H1 (cell line): ENCODE data around the gene LIPA. TPM values are rescaled to one million over a fixed set of nuclear protein-coding genes. Genes with fewer than 3 reads are reported as not detected.
A peak's percentile ranks its signal among the peaks of the same experiment; 100 is the strongest.

Experiments
- CTCF ChIA-PET: fragments of 300-600 bp; sonication (Branson Sonifier 250); formaldehyde crosslinking; loops from one replicate; lab custom pipeline; 2021; ENCODE audit not compliant: partially characterized antibody; lab: Charles Lee
- POLR2A ChIA-PET: fragments of 300-600 bp; sonication (Branson Sonifier 250); formaldehyde crosslinking; loops from one replicate; lab custom pipeline; 2021; ENCODE audit warnings: inconsistent platforms; ENCODE audit not compliant: partially characterized antibody; lab: Charles Lee
- DNase-seq, 2 experiments: peaks; one replicate each; pipeline versions ENCODE4 v3.0.0 to v3.0.0-alpha.2; 2010 to 2022; ENCODE audit warnings: low spot score in 2 of 2, low read depth in 1 of 2, mixed read lengths in 1 of 2
- FAIRE-seq: peaks from 2 replicates; lab custom pipeline; 2011; peaks lifted over from hg19 to GRCh38; lab: Jason Lieb, UNC
- H2AFZ ChIP-seq: 2 replicates; pipeline ENCODE4 v1.8.1; 2012; ENCODE audit warnings: low read length, inconsistent platforms
- H2AK5ac ChIP-seq: 2 replicates; pipeline ENCODE4 v1.6.1; 2013; ENCODE audit warnings: low read depth, low read length
- H2BK120ac ChIP-seq: replicated peaks from 2 replicates; pipeline ENCODE3; 2013; ENCODE audit warnings: low read depth, low read length, inconsistent platforms
- H2BK12ac ChIP-seq: 2 replicates; pipeline ENCODE4 v1.6.1; 2013; ENCODE audit warnings: low read depth, low read length
- H2BK15ac ChIP-seq: 2 replicates; pipeline ENCODE4 v1.6.1; 2013; ENCODE audit warnings: low read length
- H2BK20ac ChIP-seq: 2 replicates; pipeline ENCODE4 v1.6.1; 2013; ENCODE audit warnings: low read length
- H2BK5ac ChIP-seq: 2 replicates; pipeline ENCODE4 v1.6.1; 2013; ENCODE audit warnings: low read depth, low read length
- H3K14ac ChIP-seq: 2 replicates; pipeline ENCODE4 v1.6.1; 2013; ENCODE audit warnings: inconsistent platforms; ENCODE audit not compliant: insufficient read length
- H3K18ac ChIP-seq: 2 replicates; pipeline ENCODE4 v1.6.1; 2013; ENCODE audit warnings: low read length; ENCODE audit errors: extremely low read depth
- H3K23ac ChIP-seq: 2 replicates; pipeline ENCODE4 v1.6.1; 2013; ENCODE audit warnings: inconsistent platforms; ENCODE audit not compliant: insufficient read length
- H3K23me2 ChIP-seq: 2 replicates; pipeline ENCODE4 v1.6.1; 2013; ENCODE audit warnings: low read depth, low read length
- H3K27ac ChIP-seq: 2 replicates; pipeline ENCODE4 v1.6.1; 2011; ENCODE audit warnings: low read depth, low read length, inconsistent platforms
- H3K27me3 ChIP-seq, 4 experiments: replicated peaks in 1 of 4; 1 replicate in 1 of 4; 2 replicates in 3 of 4; pipeline versions ENCODE4 v1.6.1 to v1.8.1; 2011 to 2013; ENCODE audit warnings: low read length in 3 of 4, mild to moderate bottlenecking in 3 of 4, inconsistent platforms in 2 of 4, mixed read lengths in 2 of 4, moderate library complexity in 1 of 4; ENCODE audit not compliant: control insufficient read depth in 3 of 4, insufficient read depth in 3 of 4; ENCODE audit errors: extremely low read depth in 1 of 4
- H3K36me3 ChIP-seq, 4 experiments: 2 replicates each; pipeline versions ENCODE4 v1.6.1 to v1.8.1; 2011 to 2013; ENCODE audit warnings: mild to moderate bottlenecking in 4 of 4, low read length in 3 of 4, moderate library complexity in 2 of 4, control low read depth in 1 of 4, inconsistent platforms in 1 of 4; ENCODE audit not compliant: insufficient read depth in 4 of 4, control insufficient read depth in 2 of 4
- H3K4ac ChIP-seq: replicated peaks from 2 replicates; pipeline ENCODE3; 2013; ENCODE audit warnings: low read length, low read depth, mixed read lengths, inconsistent platforms; ENCODE audit not compliant: insufficient read length
- H3K4me1 ChIP-seq, 4 experiments: replicated peaks in 1 of 4; 1 replicate in 1 of 4; 2 replicates in 3 of 4; pipeline versions ENCODE4 v1.6.1 to v1.8.1; 2011 to 2013; ENCODE audit warnings: low read length in 3 of 4, inconsistent platforms in 2 of 4, mixed read lengths in 1 of 4; ENCODE audit not compliant: insufficient read depth in 4 of 4, control insufficient read depth in 3 of 4
- H3K4me2 ChIP-seq, 2 experiments: 2 replicates each; pipeline versions ENCODE4 v1.6.1 to v1.8.1; 2011 to 2013; ENCODE audit warnings: low read depth in 2 of 2, low read length in 2 of 2, control low read depth in 1 of 2, inconsistent platforms in 1 of 2, mild to moderate bottlenecking in 1 of 2; ENCODE audit not compliant: insufficient read depth in 1 of 2
- H3K4me3 ChIP-seq, 4 experiments: fragments of 200-600, 300-600 bp in 1 of 4; sonication (generic), shearing (Covaris generic), sonication (Bioruptor Twin) in 1 of 4; 2 replicates each; pipeline versions ENCODE4 v1.5.1 to v1.8.1; 2011 to 2016; ENCODE audit warnings: low read length in 4 of 4, low read depth in 3 of 4, control low read depth in 2 of 4, inconsistent platforms in 2 of 4, mild to moderate bottlenecking in 2 of 4, mixed read lengths in 1 of 4, moderate library complexity in 1 of 4; ENCODE audit not compliant: insufficient read depth in 2 of 4; ENCODE audit errors: extremely low read depth in 1 of 4
- H3K56ac ChIP-seq: replicated peaks from 2 replicates; pipeline ENCODE3; 2013; ENCODE audit warnings: low read depth, mild to moderate bottlenecking, mixed read lengths, low read length, inconsistent platforms; ENCODE audit not compliant: insufficient read length
- H3K79me1 ChIP-seq: 2 replicates; pipeline ENCODE4 v1.6.1; 2013; ENCODE audit warnings: low read depth, low read length, control low read depth
- H3K79me2 ChIP-seq, 2 experiments: 2 replicates each; pipeline versions ENCODE4 v1.6.1 to v1.8.1; 2012 to 2013; ENCODE audit warnings: low read length in 2 of 2, mild to moderate bottlenecking in 2 of 2, inconsistent platforms in 1 of 2; ENCODE audit not compliant: insufficient read depth in 2 of 2, control insufficient read depth in 1 of 2
- H3K9ac ChIP-seq, 4 experiments: replicated peaks in 1 of 4; 1 replicate in 1 of 4; 2 replicates in 3 of 4; pipeline versions ENCODE4 v1.6.1 to v1.8.1; 2011 to 2013; ENCODE audit warnings: low read depth in 3 of 4, low read length in 3 of 4, control low read depth in 2 of 4, mild to moderate bottlenecking in 2 of 4, moderate library complexity in 2 of 4, inconsistent platforms in 1 of 4; ENCODE audit errors: extremely low read depth in 1 of 4
- H3K9me3 ChIP-seq, 2 experiments: 2 replicates each; pipeline versions ENCODE4 v1.6.1 to v1.8.1; 2012 to 2013; ENCODE audit warnings: mild to moderate bottlenecking in 2 of 2, moderate library complexity in 2 of 2, control low read depth in 1 of 2, inconsistent platforms in 1 of 2, low read depth in 1 of 2, low read length in 1 of 2, mixed read lengths in 1 of 2; ENCODE audit not compliant: insufficient read depth in 2 of 2
- H4K20me1 ChIP-seq, 2 experiments: replicated peaks in 1 of 2; 2 replicates each; pipeline versions ENCODE3 to v1.8.1; 2011 to 2013; ENCODE audit warnings: inconsistent platforms in 2 of 2, low read length in 2 of 2, mild to moderate bottlenecking in 1 of 2; ENCODE audit not compliant: insufficient read depth in 2 of 2, control insufficient read depth in 1 of 2
- H4K5ac ChIP-seq: 2 replicates; pipeline ENCODE4 v1.6.1; 2013; ENCODE audit warnings: low read length, low read depth, mixed read lengths, inconsistent platforms; ENCODE audit not compliant: insufficient read length
- H4K8ac ChIP-seq: 2 replicates; pipeline ENCODE4 v1.8.0; 2013; ENCODE audit warnings: mild to moderate bottlenecking, moderate library complexity, low read length, inconsistent platforms; ENCODE audit not compliant: insufficient read depth; ENCODE audit errors: extremely low read depth
- H4K91ac ChIP-seq: replicated peaks from 2 replicates; pipeline ENCODE3; 2013; ENCODE audit warnings: low read length, mixed read lengths, inconsistent platforms; ENCODE audit not compliant: insufficient read length
- ASH2L ChIP-seq: fragments of 200-600, 300-600 bp; sonication (generic); IDR thresholded peaks from one replicate; pipeline ENCODE4 v1.7.1; 2017; ENCODE audit warnings: low read length
- BACH1 ChIP-seq: IDR thresholded peaks from 2 replicates; pipeline ENCODE4 v1.6.1; 2012; ENCODE audit warnings: low read length, improper control_type of control experiment
- BRCA1 ChIP-seq: IDR thresholded peaks from 2 replicates; pipeline ENCODE4 v1.6.1; 2012; ENCODE audit warnings: low read depth, low read length, improper control_type of control experiment
- CEBPB ChIP-seq: IDR thresholded peaks from 2 replicates; pipeline ENCODE4 v1.6.1; 2012; ENCODE audit warnings: low read depth, low read length
- CHD2 ChIP-seq: IDR thresholded peaks from 2 replicates; pipeline ENCODE4 v1.6.1; 2012; ENCODE audit warnings: low read length, improper control_type of control experiment
- CTBP2 ChIP-seq: IDR thresholded peaks from 2 replicates; pipeline ENCODE4 v1.7.0; 2011; ENCODE audit warnings: borderline replicate concordance, mild to moderate bottlenecking, moderate library complexity, mixed read lengths, low read length; ENCODE audit not compliant: insufficient read depth, insufficient read length
- FOSL1 ChIP-seq: IDR thresholded peaks from 2 replicates; pipeline ENCODE4 v1.6.1; 2011; ENCODE audit warnings: mild to moderate bottlenecking, low read depth, low read length, moderate library complexity; ENCODE audit not compliant: insufficient read depth
- HDAC2 ChIP-seq, 2 experiments: fragments of 300-600 bp in 1 of 2; sonication (generic) in 1 of 2; IDR thresholded peaks; 2 replicates each; pipeline ENCODE4 v1.6.1; 2011 to 2012; ENCODE audit warnings: low read depth in 2 of 2, low read length in 2 of 2, mild to moderate bottlenecking in 2 of 2, moderate library complexity in 2 of 2, borderline replicate concordance in 1 of 2, inconsistent platforms in 1 of 2
- MAFK ChIP-seq: IDR thresholded peaks from 2 replicates; pipeline ENCODE4 v1.6.1; 2012; ENCODE audit warnings: low read depth, mild to moderate bottlenecking, improper control_type of control experiment, low read length
- NRF1 ChIP-seq: IDR thresholded peaks from 2 replicates; pipeline ENCODE4 v1.6.1; 2011; ENCODE audit warnings: mild to moderate bottlenecking, low read depth, low read length, improper control_type of control experiment
- POLR2A ChIP-seq, 2 experiments: IDR thresholded peaks; 1 replicate in 1 of 2; 2 replicates in 1 of 2; pipeline ENCODE4 v1.6.1; 2011; ENCODE audit warnings: low read depth in 2 of 2, low read length in 2 of 2, mild to moderate bottlenecking in 2 of 2; ENCODE audit errors: control extremely low read depth in 1 of 2
- RNF2 ChIP-seq: fragments of 200-900, 300-1000 bp; sonication (generic); IDR thresholded peaks from 2 replicates; pipeline ENCODE4 v1.7.1; 2016; ENCODE audit warnings: borderline replicate concordance, low read depth, mild to moderate bottlenecking, antibody characterized with exemption, low read length; ENCODE audit not compliant: poor library complexity, severe bottlenecking; ENCODE audit errors: missing control alignments
- RXRA ChIP-seq: IDR thresholded peaks from 2 replicates; pipeline ENCODE4 v1.6.1; 2011; ENCODE audit warnings: low read depth, mild to moderate bottlenecking, low read length, moderate library complexity; ENCODE audit not compliant: insufficient read depth
- SIN3A ChIP-seq, 2 experiments: IDR thresholded peaks in 1 of 2; conservative IDR thresholded peaks in 1 of 2; 2 replicates each; pipeline ENCODE4 v1.6.1; 2011 to 2012; ENCODE audit warnings: low read length in 2 of 2, improper control_type of control experiment in 1 of 2, low read depth in 1 of 2, mild to moderate bottlenecking in 1 of 2
- SUZ12 ChIP-seq: fragments of 200-600 bp; sonication (generic); IDR thresholded peaks from 2 replicates; pipeline ENCODE4 v1.6.1; 2012; ENCODE audit warnings: mild to moderate bottlenecking, inconsistent platforms, low read length, moderate library complexity, mixed read lengths
- TBP ChIP-seq: IDR thresholded peaks from 2 replicates; pipeline ENCODE4 v1.6.1; 2011; ENCODE audit warnings: low read depth, low read length, improper control_type of control experiment
- polyA plus RNA-seq, 7 experiments: library from polyadenylated mRNA; depleted of rRNA in 3 of 7; stranded (reverse) in 5 of 7; unstranded in 2 of 7; fragments of >200 nt in 5 of 7; fragments of 200-250 nt in 2 of 7; gene quantifications; 1 replicate in 5 of 7; 2 replicates in 1 of 7; 4 replicates in 1 of 7; pipeline versions ENCODE4 v1.2.1 to v1.2.3, GENCODE V29; 2011 to 2013; ENCODE audit warnings: missing spikeins in 2 of 7, mixed read lengths in 2 of 7
- total RNA-seq: library from RNA; stranded (reverse); fragmentation: NEBNext Ultra II Directional; extraction: Animal tissue kit (Norgen Biotek cat#: 25700); gene quantifications from 2 replicates; pipeline ENCODE4 v1.2.1, GENCODE V29; 2021

The LIPA gene
- total and polyA plus RNA-seq, 2 of the 8 experiments (the other 6 are each of a cell fraction or from before 2014, with no cell fraction given) = 18.1 to 32.4 TPM

DNA sequence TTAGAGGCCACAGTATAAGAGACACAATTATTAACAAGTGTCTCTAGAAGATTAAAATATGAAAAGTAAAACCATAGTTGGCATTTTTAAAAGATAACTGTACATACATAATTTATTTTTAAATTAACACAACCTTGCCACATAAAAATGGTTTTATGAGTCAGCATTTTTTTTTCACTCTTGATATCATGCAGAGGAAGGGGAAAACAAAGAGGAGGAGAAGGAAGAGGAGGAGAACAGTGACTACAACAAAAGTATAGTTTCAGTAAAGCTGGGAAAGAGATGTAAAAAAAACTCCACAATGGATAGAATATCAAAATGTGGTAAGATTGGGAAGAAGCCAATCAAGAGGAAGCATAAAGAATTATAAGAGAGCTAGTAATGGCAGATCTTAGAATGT, 78.5 kb downstream of the LIPA start:
- no peak overlapping the region for H2BK12ac ChIP-seq
- CTCF ChIA-PET = interaction anchor here (0.7 kb wide), 1 partner anchor 32 kb away, joined by 3 read pairs; no protein-coding TSS in a partner anchor

More for the DNA sequence above, 78.5 kb downstream of the LIPA start:
- no peaks in the 10 kb centered on the region for H3K9me3 ChIP-seq
- no peak overlapping the region for H2BK20ac ChIP-seq
- no peak overlapping the region for H4K8ac ChIP-seq
- POLR2A ChIA-PET = no interaction called here
- no peak overlapping the region for H3K23ac ChIP-seq
- H3K18ac ChIP-seq = no peak overlapping the region
- H3K4me1 ChIP-seq = peaks cover 0 to 6% (median 3%) of the 10 kb centered on the region in 4 experiments; a peak in 2 of 7 replicates
- H3K23me2 ChIP-seq = no peaks in the 10 kb centered on the region
- H3K27ac ChIP-seq = no peak overlapping the region
- DNase-seq (no peak), FAIRE-seq (no peak)
- no peaks in the 10 kb centered on the region for H3K27me3 ChIP-seq
- H4K91ac ChIP-seq = no peak overlapping the region
- no peak overlapping the region for H3K14ac ChIP-seq
- TF ChIP-seq NRF1 (no peak), RNF2 (no peak), SUZ12 (no peak), FOSL1 (no peak), TBP (no peak), CHD2 (no peak), POLR2A (IDR thresholded peaks at IDR 0.05; ENCODE audit: control extremely low read depth in 1 of 2, low read depth in 2 of 2, low read length in 2 of 2) (no peak), BACH1 (peak; percentile 88), BRCA1 (no peak), ASH2L (no peak), RXRA (no peak), SIN3A (conservative IDR thresholded peaks at IDR 0.05 in 1 of 2, IDR thresholded peaks at IDR 0.05 in 1 of 2; ENCODE audit: low read depth in 1 of 2, low read length in 2 of 2) (no peak), CEBPB (no peak), HDAC2 (IDR thresholded peaks at IDR 0.05; ENCODE audit: borderline replicate concordance in 1 of 2, low read depth in 2 of 2, low read length in 2 of 2) (no peak), CTBP2 (no peak), MAFK (peak; percentile 74)
- H2BK15ac ChIP-seq = no peak overlapping the region
- no peak overlapping the region for H3K56ac ChIP-seq
- no peak overlapping the region for H2BK120ac ChIP-seq
- H3K4me3 ChIP-seq = no peak overlapping the region
- no peak overlapping the region for H3K9ac ChIP-seq
- H3K79me2 ChIP-seq = no peaks in the 10 kb centered on the region
- H3K36me3 ChIP-seq = no peaks in the 10 kb centered on the region
- H4K5ac ChIP-seq = no peak overlapping the region
- no peak overlapping the region for H2BK5ac ChIP-seq
- no peak overlapping the region for H3K4me2 ChIP-seq
- 0 out of 2 replicates have a peak overlapping the region, but pooled peaks have one; percentile 21 for H2AFZ ChIP-seq
- no peaks in the 10 kb centered on the region for H4K20me1 ChIP-seq
- no peak overlapping the region for H3K4ac ChIP-seq
- H2AK5ac ChIP-seq = no peak overlapping the region
- no peaks in the 10 kb centered on the region for H3K79me1 ChIP-seq
